Caki2 (cell line): ENCODE measurements around the gene NOCT. TPM values are rescaled to one million over a fixed set of nuclear protein-coding genes. Genes with fewer than 3 reads are reported as not detected.
"Not testable (repeated sequence)": the region's sequence is repeated elsewhere in the genome, so short reads cannot be mapped to it uniquely, and the experiment has no call there.

Source experiments
- DNase-seq: peaks from one replicate; pipeline ENCODE4 v3.0.0-alpha.2; 2015; ENCODE audit warnings: low read depth
- in situ Hi-C: cut with HindIII; loops from 2 replicates; pipeline ENCODE4 v1.10.0; 2016; ENCODE audit warnings: low sequenced_read_pairs, low pct_unique_long_range_greater_than_20kb, mixed read lengths
- total RNA-seq: library from RNA; depleted of rRNA; stranded (reverse); fragments of >200 nt; shearing (Covaris generic); gene quantifications from 2 replicates; pipeline ENCODE4 v1.2.3, GENCODE V29; 2014; ENCODE audit warnings: low replicate concordance; rRNA removed

The NOCT gene
- 11.0 and 13.4 TPM in 2 replicates for total RNA-seq

GRCh38 chr4:139015269-139015947 lies at the start of gene NOCT:
TSS of gene NOCT (plus strand) at chr4:139015781. CDS start at chr4:139015982, 201 bp downstream.
- peak; percentile 91 for DNase-seq
- in situ Hi-C loops = no loop called here

DNA sequence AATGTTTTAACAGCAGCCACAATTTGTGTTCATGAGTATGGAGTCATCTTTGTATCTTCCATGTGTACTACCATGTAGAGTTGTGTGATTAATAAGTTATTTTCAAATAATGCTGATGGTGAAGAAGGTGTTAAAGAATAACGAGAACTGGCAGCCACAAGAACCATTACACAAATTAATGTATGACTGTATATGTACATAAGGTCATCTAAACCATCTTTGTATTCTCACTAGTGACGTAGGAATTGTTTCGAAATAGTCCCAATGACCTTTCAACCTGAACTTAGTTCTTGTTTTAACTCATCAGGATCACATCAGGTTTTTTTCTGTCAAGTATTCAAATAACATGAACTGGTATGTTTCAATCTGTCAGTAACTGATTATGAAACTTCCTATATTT lies 48.3 kb upstream of the NOCT start:
- in situ Hi-C loops = no loop called here
- DNase-seq = no peak

DNA sequence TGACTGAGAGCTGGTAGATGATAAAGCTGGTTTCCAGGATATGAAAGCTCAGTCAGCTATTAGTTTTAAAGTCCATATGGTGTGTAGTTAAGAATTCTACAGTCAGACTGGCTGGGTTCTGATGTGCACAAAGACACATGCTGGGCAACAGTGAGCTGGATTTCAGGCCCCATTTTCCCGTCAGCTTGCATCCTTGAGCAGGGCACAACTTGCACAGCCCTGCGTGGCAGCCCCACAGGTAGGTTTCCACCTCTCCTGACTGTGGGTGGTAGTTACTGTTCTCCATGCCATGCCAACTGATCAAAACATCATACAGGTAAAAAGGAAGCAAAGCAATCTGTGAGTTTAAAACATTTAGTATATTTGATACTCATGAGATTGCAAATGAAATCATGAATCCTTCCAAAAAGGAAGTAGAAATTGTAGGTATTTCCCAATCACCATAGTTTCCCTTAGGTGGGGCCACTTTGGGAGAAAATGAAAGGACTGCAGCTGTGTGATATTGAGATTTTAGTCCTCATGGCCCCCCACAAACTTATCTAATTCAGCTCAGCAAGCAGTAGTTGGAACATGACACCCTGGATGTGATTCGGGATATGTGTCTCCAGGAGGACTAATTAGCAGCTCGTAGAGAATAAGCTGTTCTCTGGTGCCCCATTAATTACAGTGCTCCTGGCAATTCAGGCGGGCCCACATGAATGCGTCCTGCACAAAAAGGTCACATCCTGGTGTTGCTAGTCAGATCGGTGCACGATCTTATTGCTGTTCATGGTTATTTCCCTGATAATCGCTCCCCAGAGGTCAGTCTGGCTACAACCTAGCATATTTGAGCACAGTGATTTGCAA lies 42.4 kb upstream of the NOCT start:
- no peak for DNase-seq
- in situ Hi-C loops = no loop called here

- DNase-seq = no peak
- in situ Hi-C loops = no loop called here
Measured at GRCh38 chr4:138975225-138975624, 40.4 kb upstream of the NOCT start.

DNA sequence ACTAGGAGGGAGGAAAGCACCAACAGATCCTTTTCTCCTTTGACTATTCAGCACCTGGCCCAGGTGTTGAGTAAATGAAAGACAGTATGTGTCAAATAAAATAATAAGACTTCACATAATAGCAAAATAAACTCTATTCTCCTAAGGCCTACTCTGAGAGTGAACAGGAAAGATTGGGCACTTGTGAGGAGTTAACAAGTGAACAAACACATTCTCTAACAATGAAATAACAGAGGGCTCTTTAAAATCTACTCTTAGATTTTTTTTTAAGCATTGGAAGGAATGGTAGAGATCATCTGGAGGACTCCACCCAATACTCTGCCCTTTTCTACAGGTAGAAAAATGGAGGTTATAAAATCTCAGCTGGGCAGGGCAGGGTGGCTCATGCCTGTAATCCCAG lies 39.1 kb upstream of the NOCT start:
- no peak for DNase-seq
- in situ Hi-C loops = no loop called here

DNA sequence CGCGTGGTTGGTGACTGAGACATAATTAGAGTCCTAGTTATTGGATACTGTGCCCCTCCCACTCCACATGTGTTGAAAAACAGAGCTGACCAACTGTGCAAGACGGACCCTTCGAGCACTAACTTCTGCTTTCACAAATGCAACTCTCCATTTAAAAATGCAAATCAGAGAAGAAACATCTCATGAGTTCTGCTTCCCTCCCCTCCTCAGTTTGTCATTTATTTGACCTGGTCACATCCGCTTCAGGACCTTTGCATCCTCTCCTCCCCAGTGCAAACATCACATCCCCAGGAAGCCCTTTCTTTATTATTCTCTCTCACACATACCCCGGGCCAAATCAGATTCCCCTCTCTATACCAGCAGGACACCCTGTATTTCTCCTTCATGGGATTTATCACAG lies 38.1 kb upstream of the NOCT start:
- DNase-seq = no peak
- in situ Hi-C loops = no loop called here

DNA sequence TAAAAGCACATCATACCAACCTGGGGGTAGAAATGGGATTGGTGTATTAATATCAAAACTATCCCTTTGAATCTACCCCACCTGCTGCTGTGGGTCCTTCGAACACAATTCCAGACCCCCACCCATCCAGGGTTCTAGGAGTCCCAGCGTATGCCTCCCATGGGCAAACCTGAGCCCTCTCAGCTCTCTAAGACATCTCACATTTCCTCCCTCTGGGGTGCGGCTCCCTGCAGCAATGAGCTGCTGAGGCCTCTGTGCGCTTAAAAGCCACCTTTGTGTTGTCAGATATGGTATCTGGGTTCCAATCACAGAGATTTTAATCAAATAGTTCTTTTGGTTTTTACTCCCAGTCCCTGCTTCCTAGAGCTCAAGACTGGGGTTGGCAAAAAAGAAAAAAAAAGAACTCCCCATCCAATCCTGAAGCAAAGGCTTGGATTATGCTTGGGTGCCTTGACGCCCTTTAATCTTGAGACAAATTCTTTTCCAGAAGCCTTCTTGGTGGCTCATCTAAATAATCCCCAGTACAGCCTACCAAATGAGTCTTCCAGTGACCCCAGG lies 37.5 kb upstream of the NOCT start:
- DNase-seq = no peak
- in situ Hi-C loops = no loop called here

DNA sequence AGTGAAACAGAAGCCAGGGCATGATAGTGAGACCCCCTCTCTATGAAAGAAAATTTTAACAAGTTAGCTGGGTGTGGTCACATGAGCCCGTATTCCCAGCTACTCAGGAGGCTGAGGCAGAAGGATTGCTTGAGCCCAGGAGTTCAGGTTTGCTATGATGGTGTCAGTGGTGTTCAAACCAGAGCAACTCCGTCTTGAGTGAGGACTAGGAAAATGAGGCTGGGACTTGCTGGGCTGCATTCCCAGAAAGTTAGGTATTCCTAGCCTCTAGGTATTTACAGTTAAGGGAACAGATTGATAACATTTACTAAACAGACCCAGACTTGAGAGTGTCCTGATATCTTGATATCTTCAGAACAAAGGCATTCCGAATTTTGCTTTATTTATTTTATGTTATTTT lies 37.0 kb upstream of the NOCT start:
- in situ Hi-C loops = no loop called here
- DNase-seq = no peak

DNA sequence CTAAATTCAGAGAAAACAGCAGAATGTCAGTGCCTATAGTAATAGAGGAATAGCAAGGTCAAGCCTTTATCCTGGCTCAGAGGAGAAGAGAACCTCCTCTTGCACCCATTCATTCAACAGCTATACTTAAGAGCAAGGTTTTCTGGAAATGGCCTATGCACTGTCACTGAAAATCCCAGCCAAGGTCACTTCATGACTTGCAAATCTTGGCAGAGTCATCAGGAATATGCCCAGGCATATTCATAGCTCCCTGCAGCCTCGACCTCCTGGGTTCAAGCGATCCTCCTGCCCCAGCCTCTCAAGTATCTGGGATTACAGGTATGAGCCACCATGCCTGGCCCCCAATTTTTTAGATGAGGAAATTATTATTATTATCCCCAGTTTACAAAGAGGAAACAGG lies 35.8 kb upstream of the NOCT start:
- no peak for DNase-seq
- in situ Hi-C loops = no loop called here

- in situ Hi-C loops = no loop called here
- no peak for DNase-seq
Measured at GRCh38 chr4:138981930-138982390, 33.6 kb upstream of the NOCT start.

GRCh38 chr4:138982754-138983153 lies 32.8 kb upstream of the NOCT start:
- in situ Hi-C loops = no loop called here
- no peak for DNase-seq

DNA sequence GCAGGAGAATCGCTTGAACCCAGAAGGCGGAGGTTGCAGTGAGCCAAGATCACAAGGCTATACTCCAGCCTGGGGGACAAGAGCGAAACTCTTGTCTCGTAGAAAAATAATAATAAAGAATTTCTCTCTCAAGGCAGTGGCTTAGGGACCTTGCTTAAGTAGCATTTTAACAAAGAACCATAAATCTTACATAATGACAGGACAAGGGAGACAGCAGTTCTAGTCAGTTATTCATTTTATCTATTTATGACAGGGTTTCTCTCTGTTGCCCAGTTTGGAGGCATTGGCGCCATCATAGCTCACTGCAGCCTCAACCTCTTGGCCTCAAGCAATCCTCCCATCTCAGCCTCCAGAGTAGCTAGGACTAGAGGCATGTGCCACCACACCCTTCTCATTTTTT lies 31.9 kb upstream of the NOCT start:
- in situ Hi-C loops = no loop called here

DNA sequence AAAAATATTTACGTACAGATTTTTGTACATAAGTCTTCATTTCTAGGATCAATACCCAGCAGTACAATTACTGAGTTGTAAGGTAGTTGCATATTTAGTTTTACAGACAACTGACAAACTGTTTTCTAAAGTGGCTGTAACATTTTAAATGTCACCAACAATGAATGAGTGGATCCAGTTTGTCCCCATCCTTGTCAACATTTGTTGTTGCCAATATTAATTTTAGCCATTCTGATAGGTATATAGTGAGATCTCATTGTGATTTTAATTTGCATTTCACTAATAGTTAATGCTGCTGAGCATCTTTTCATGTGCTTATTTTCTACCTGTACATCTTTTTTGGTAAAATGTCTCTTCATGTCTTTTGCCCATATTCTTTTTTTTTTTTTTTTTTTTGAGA lies 30.9 kb upstream of the NOCT start:
- in situ Hi-C loops = no loop called here
- no peak for DNase-seq

More for the DNA sequence above, 31.9 kb upstream of the NOCT start:
- DNase-seq = no peak

DNA sequence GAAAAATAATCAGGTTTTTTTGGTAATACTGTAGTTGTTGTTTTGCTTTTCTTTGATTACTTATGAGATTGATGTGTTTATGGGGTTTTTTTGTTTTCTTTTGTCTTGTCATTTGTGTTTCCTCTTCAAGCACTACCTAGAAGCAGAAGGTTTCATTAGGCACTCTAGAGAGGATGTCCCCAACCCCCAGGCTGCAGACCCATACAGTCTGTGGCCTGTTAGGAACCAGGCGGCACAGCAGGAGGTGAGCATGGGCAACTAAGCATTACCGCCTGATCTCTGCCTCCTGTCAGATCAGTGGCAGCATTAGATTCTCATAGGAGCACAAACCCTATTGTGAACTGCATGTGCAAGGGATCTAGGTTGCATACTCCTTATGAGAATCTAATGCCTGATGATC lies 22.9 kb upstream of the NOCT start:
- DNase-seq = no peak
- in situ Hi-C loops = no loop called here

- no peak for DNase-seq
- in situ Hi-C loops = no loop called here
Measured at GRCh38 chr4:138996090-138996489, 19.5 kb upstream of the NOCT start.

DNA sequence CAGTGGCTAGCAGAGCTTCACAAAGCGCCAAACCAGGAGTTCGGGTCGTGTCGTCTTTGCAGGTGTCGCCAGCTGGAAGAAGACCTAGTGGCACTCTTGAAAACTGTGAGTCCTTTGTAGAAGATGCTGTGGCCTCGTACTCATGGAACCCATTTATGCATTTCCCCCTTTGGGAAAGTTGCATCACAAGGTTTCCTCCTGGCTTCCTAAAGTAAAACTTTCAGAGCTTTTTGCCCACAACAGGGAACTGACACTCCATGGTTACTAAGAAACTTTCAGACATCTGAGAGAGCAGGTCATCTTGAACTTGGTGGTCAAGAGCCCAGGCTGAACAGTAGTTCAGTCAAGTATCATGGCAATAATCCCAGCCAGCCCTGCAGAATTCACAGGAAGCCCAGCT lies 15.9 kb upstream of the NOCT start:
- no peak for DNase-seq
- in situ Hi-C loops = no loop called here

- in situ Hi-C loops, DNase-seq: not testable (repeated sequence)
Measured at GRCh38 chr4:139000134-139000533, 15.4 kb upstream of the NOCT start.

DNA sequence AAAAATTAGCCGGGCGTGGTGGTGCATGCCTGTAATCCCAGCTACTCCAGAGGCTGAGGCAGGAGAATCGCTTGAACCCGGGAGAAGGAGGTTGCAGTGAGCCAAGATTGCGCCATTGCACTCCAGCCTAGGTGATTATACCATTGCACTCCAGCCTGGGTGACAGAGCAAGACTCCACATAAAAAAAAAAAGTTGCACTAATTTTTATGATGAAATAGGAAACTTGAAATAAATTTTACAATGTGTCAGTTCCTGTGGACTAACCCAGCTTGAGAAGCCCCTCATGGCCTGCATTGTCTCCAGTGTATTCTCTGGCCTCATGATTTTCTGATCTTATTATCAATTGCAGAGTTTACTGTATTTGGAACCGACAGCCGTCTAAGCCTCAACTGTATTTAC lies 14.2 kb upstream of the NOCT start:
- DNase-seq, in situ Hi-C loops: not testable (repeated sequence)

DNA sequence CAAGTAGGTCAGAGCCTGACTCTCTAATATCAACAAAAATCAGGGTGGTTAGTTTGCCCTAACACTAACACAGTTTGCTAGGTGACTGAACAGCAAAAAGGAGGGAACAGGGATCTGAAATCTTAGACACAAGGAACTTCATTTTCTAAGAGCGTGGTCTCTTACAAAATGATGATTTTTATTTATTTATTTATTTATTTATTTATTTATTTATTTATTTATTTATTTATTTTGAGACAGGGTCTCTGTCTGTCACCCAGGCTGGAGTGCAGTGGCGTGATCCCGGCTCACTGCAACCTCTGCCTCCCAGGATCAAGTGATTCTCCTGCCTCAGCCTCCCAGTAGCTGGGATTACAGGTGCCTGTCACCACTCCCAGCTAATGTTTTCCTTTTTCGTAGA lies 11.9 kb upstream of the NOCT start:
- in situ Hi-C loops = not testable (repeated sequence)

More for the DNA sequence above, 11.9 kb upstream of the NOCT start:
- DNase-seq = not testable (repeated sequence)
